MM.1S (cell line): ENCODE results near the gene TNIK.

Experiments
- DNase-seq: peaks from one replicate; pipeline ENCODE4 v3.0.0-alpha.2; 2015
- H2AFZ ChIP-seq: fragments of 300-600 bp; sonication (generic); 2 replicates; pipeline ENCODE4 v1.6.0; 2016; ENCODE audit warnings: antibody characterized with exemption, low read length
- H3F3A ChIP-seq: fragments of 300-600 bp; sonication (generic); 2 replicates; pipeline ENCODE4 v1.6.1; 2016; ENCODE audit warnings: mild to moderate bottlenecking, antibody characterized with exemption, low read length, moderate library complexity, mixed read lengths; ENCODE audit not compliant: insufficient read depth
- H3K27ac ChIP-seq: fragments of 300-600 bp; sonication (generic); 2 replicates; pipeline ENCODE4 v1.5.1; 2016; ENCODE audit warnings: mild to moderate bottlenecking, low read length
- H3K27me3 ChIP-seq: fragments of 300-600 bp; sonication (generic); replicated peaks from 2 replicates; pipeline ENCODE4 v1.6.0; 2016; ENCODE audit warnings: low read length; ENCODE audit not compliant: insufficient read depth
- H3K36me3 ChIP-seq: fragments of 300-600 bp; sonication (generic); replicated peaks from 2 replicates; pipeline ENCODE4 v1.6.1; 2016; ENCODE audit warnings: mild to moderate bottlenecking, low read length, mixed read lengths; ENCODE audit not compliant: insufficient read depth
- H3K4me1 ChIP-seq: fragments of 300-600 bp; sonication (generic); 2 replicates; pipeline ENCODE4 v1.6.1; 2016; ENCODE audit warnings: low read length, mixed read lengths
- H3K4me2 ChIP-seq: fragments of 300-600 bp; sonication (generic); 2 replicates; pipeline ENCODE4 v1.6.0; 2016; ENCODE audit warnings: low read depth, low read length
- H3K4me3 ChIP-seq: fragments of 300-600 bp; sonication (generic); 2 replicates; pipeline ENCODE4 v1.5.1; 2016; ENCODE audit warnings: low read length, mixed read lengths
- H3K79me2 ChIP-seq: fragments of 300-600 bp; sonication (generic); 2 replicates; pipeline ENCODE4 v1.6.1; 2016; ENCODE audit warnings: mixed run types, low read length, mixed read lengths
- H3K9ac ChIP-seq: fragments of 300-600 bp; sonication (generic); 2 replicates; pipeline ENCODE4 v1.6.1; 2016; ENCODE audit warnings: low read length, mixed read lengths
- H3K9me2 ChIP-seq: fragments of 300-600 bp; sonication (generic); replicated peaks from 2 replicates; pipeline ENCODE4 v1.6.1; 2016; ENCODE audit warnings: mild to moderate bottlenecking, low read length, mixed read lengths; ENCODE audit not compliant: insufficient read depth
- H3K9me3 ChIP-seq: fragments of 300-600 bp; sonication (generic); replicated peaks from 2 replicates; pipeline ENCODE4 v1.6.1; 2016; ENCODE audit warnings: mild to moderate bottlenecking, low read length, mixed read lengths; ENCODE audit not compliant: insufficient read depth
- H4K20me1 ChIP-seq: fragments of 300-600 bp; sonication (generic); 2 replicates; pipeline ENCODE4 v1.6.1; 2016; ENCODE audit warnings: mild to moderate bottlenecking, low read length, moderate library complexity, mixed read lengths; ENCODE audit not compliant: insufficient read depth
- CTCF ChIP-seq: fragments of 300-600 bp; sonication (generic); IDR thresholded peaks from 2 replicates; pipeline ENCODE4 v1.5.1; 2016; ENCODE audit warnings: antibody characterized with exemption, low read length, mixed read lengths
- EZH2 ChIP-seq: fragments of 300-600 bp; sonication (generic); optimal IDR thresholded peaks from 2 replicates; pipeline ENCODE3; 2017; ENCODE audit warnings: low read depth, mild to moderate bottlenecking, antibody characterized with exemption, low read length, mixed read lengths
- EZH2phosphoT487 ChIP-seq: fragments of 300-600 bp; sonication (generic); IDR thresholded peaks from 2 replicates; pipeline ENCODE4 v1.6.1; 2018; ENCODE audit warnings: antibody characterized with exemption, low read length

Gene TNIK

GRCh38 chr3:171126478-171127209 lies 333.6 kb downstream of the TNIK start:
- Histone ChIP-seq H2AFZ (no peak overlapping the region), H3K4me3 (no peak overlapping the region), H3K4me1 (no peaks in the 10 kb centered on the region), H3K27me3 (no peaks in the 10 kb centered on the region), H3K27ac (no peak overlapping the region), H4K20me1 (no peaks in the 10 kb centered on the region), H3K9me2 (no peaks in the 10 kb centered on the region), H3K9ac (no peak overlapping the region), H3K9me3 (no peaks in the 10 kb centered on the region), H3F3A (no peaks in the 10 kb centered on the region), H3K79me2 (no peaks in the 10 kb centered on the region), H3K36me3 (no peaks in the 10 kb centered on the region), H3K4me2 (no peak overlapping the region)
- DNase-seq = no peak
- no peak for TF ChIP-seq CTCF
- TF ChIP-seq EZH2phosphoT487 = no peak
- no peak for TF ChIP-seq EZH2

GRCh38 chr3:171125010-171125409 lies 335.2 kb downstream of the TNIK start:
- TF ChIP-seq CTCF = no peak
- TF ChIP-seq EZH2phosphoT487 = no peak
- TF ChIP-seq EZH2 = no peak

DNA sequence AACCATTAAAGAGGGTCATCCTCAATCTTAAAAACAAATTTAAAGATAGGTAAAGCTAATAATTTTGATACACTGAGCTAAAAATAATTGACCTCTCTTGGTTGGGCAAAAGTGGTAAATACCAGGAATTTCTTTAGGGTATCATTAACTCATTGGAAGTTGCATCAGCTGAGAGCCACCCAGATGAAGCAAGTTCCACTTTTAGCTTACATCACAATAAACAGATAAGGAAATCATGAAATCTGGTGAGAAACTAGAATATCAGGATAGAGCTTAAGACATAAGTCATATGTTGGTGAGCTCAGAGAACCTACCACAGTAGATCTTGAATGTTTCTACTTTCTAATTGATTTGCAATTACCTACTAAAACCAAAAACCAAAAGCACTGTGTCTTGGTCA lies 336.3 kb downstream of the TNIK start:
- Histone ChIP-seq H3F3A (no peaks in the 10 kb centered on the region), H2AFZ (no peak overlapping the region), H3K9ac (no peak overlapping the region), H3K79me2 (no peaks in the 10 kb centered on the region), H3K36me3 (no peaks in the 10 kb centered on the region), H3K27me3 (no peaks in the 10 kb centered on the region), H3K9me3 (no peaks in the 10 kb centered on the region), H4K20me1 (no peaks in the 10 kb centered on the region), H3K9me2 (no peaks in the 10 kb centered on the region), H3K4me3 (no peak overlapping the region), H3K4me2 (no peak overlapping the region), H3K4me1 (no peaks in the 10 kb centered on the region), H3K27ac (no peak overlapping the region)
- no peak for TF ChIP-seq EZH2
- DNase-seq = no peak

More at GRCh38 chr3:171125010-171125409, 335.2 kb downstream of the TNIK start:
- Histone ChIP-seq H3F3A (no peaks in the 10 kb centered on the region), H3K4me3 (no peak overlapping the region), H3K27ac (no peak overlapping the region), H3K4me2 (no peak overlapping the region), H4K20me1 (no peaks in the 10 kb centered on the region), H3K9ac (no peak overlapping the region), H3K36me3 (no peaks in the 10 kb centered on the region), H2AFZ (no peak overlapping the region), H3K9me2 (no peaks in the 10 kb centered on the region), H3K4me1 (no peaks in the 10 kb centered on the region), H3K79me2 (no peaks in the 10 kb centered on the region), H3K27me3 (no peaks in the 10 kb centered on the region), H3K9me3 (no peaks in the 10 kb centered on the region)
- no peak for DNase-seq

GRCh38 chr3:171122861-171123260 lies 337.3 kb downstream of the TNIK start:
- Histone ChIP-seq H3F3A (no peaks in the 10 kb centered on the region), H3K36me3 (no peaks in the 10 kb centered on the region), H4K20me1 (no peaks in the 10 kb centered on the region), H3K9me2 (no peaks in the 10 kb centered on the region), H3K9me3 (no peaks in the 10 kb centered on the region), H3K9ac (no peak overlapping the region), H3K4me1 (no peaks in the 10 kb centered on the region), H3K79me2 (no peaks in the 10 kb centered on the region), H3K27me3 (no peaks in the 10 kb centered on the region), H3K4me2 (no peak overlapping the region), H3K4me3 (no peak overlapping the region), H2AFZ (no peak overlapping the region), H3K27ac (no peak overlapping the region)
- DNase-seq = no peak
- no peak for TF ChIP-seq CTCF
- no peak for TF ChIP-seq EZH2
- TF ChIP-seq EZH2phosphoT487 = no peak
